Measurements from ENCODE around the gene KCNIP1. TPM values are rescaled to one million over a fixed set of nuclear protein-coding genes. Genes with fewer than 3 reads are reported as not detected.

The KCNIP1 gene
- total and polyA plus RNA-seq, 2 of the 13 experiments (the other 11 are each of a cell fraction or from before 2014, with no cell fraction given), result not detected

DNA sequence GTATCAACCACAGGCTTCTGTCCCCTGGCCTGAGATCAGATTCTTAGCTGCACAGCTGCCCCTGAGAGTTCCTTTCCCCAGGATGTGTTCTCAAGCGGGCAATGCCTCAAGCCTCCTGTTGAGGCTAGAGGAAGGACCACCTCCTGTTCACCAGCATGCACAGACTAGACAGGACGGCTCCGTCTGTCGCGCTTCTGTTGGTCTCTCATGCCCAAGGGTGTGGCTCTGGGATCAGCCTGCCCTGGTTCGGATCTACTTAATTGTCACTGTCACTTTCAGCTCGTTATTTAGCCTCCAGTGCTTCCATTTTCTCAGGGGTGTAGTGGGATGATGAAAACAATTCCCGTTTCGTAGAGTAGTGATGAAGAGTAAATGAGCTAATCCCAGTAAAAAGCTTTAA lies 103.1 kb downstream of the KCNIP1 start:
- Histone ChIP-seq H3K27ac (ENCODE audit: extremely low read length, insufficient read depth, low read length) (no peak overlapping the region), H3K4me2 (ENCODE audit: low read depth, low read length) (no peak overlapping the region), H3K9ac (ENCODE audit: insufficient read depth, low read depth, low read length) (no peak overlapping the region), H3K79me2 (ENCODE audit: insufficient read depth, low read length) (no peaks in the 10 kb centered on the region), H2AFZ (ENCODE audit: low read length) (no peak overlapping the region), H3K9me3 (ENCODE audit: low read length) (no peaks in the 10 kb centered on the region), H3K36me3 (replicated peaks in 1 of 2; ENCODE audit: control insufficient read depth in 1 of 2, insufficient read depth in 2 of 2, low read length in 2 of 2) (no peaks in the 10 kb centered on the region), H4K20me1 (ENCODE audit: insufficient read depth, low read length) (no peaks in the 10 kb centered on the region), H3K4me1 (ENCODE audit: insufficient read depth, low read length) (no peaks in the 10 kb centered on the region), H3K27me3 (ENCODE audit: control insufficient read depth in 1 of 2, insufficient read depth in 2 of 2, low read length in 2 of 2) (peaks cover 3 to 28% of the 10 kb centered on the region in 2 experiments; a peak in 2 of 5 replicates), H3K4me3 (replicated peaks in 1 of 3; ENCODE audit: insufficient read depth in 1 of 3, low read depth in 2 of 3, low read length in 3 of 3) (no peak overlapping the region)
- 37% methylated on average over 8 of the region's 9 CpGs for WGBS (ENCODE audit: low lambda C conversion rate)
- DNase-seq (ENCODE audit: low spot score), result no peak
- in situ Hi-C loops (cut with HindIII; ENCODE audit: extremely low pct_ligation_motif_present, low pct_unique_long_range_greater_than_20kb), result no loop called here
- intact Hi-C loops (cut with micrococcal nuclease; ENCODE audit: unreplicated experiment), result no loop called here
- ChIA-PET CTCF (ENCODE audit: low intra/inter-chr PET ratio, low total read pairs) (no interaction called here), POLR2A (no interaction called here)
- no peak for FAIRE-seq
- ATAC-seq, result no peak
- BruUV-seq (replicated peaks), result no TSS peak
- no peak for TF ChIP-seq ZNF724P (CRISPR knock-in tag; IDR thresholded peaks at IDR 0.05; ENCODE audit: borderline replicate concordance)
- no peak for TF ChIP-seq ZNF501 (CRISPR knock-in tag; IDR thresholded peaks at IDR 0.05)
- no peak for TF ChIP-seq NAIF1 (CRISPR knock-in tag; IDR thresholded peaks at IDR 0.05; ENCODE audit: borderline replicate concordance)
- TF ChIP-seq ZNF446 (CRISPR knock-in tag; IDR thresholded peaks at IDR 0.05), result no peak
- TF ChIP-seq, protein P1, sequence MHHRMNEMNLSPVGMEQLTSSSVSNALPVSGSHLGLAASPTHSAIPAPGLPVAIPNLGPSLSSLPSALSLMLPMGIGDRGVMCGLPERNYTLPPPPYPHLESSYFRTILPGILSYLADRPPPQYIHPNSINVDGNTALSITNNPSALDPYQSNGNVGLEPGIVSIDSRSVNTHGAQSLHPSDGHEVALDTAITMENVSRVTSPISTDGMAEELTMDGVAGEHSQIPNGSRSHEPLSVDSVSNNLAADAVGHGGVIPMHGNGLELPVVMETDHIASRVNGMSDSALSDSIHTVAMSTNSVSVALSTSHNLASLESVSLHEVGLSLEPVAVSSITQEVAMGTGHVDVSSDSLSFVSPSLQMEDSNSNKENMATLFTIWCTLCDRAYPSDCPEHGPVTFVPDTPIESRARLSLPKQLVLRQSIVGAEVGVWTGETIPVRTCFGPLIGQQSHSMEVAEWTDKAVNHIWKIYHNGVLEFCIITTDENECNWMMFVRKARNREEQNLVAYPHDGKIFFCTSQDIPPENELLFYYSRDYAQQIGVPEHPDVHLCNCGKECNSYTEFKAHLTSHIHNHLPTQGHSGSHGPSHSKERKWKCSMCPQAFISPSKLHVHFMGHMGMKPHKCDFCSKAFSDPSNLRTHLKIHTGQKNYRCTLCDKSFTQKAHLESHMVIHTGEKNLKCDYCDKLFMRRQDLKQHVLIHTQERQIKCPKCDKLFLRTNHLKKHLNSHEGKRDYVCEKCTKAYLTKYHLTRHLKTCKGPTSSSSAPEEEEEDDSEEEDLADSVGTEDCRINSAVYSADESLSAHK (CRISPR knock-in tag; IDR thresholded peaks at IDR 0.05; ENCODE audit: borderline replicate concordance), result no peak
- TF ChIP-seq, protein P2, sequence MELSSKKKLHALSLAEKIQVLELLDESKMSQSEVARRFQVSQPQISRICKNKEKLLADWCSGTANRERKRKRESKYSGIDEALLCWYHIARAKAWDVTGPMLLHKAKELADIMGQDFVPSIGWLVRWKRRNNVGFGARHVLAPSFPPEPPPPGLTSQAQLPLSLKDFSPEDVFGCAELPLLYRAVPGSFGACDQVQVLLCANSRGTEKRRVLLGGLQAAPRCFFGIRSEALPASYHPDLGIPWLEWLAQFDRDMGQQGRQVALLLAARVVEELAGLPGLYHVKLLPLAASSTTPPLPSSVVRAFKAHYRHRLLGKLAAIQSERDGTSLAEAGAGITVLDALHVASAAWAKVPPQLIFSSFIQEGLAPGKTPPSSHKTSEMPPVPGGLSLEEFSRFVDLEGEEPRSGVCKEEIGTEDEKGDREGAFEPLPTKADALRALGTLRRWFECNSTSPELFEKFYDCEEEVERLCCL (CRISPR knock-in tag; IDR thresholded peaks at IDR 0.05; ENCODE audit: borderline replicate concordance), result no peak
- TF ChIP-seq PAF1 (CRISPR knock-in tag; IDR thresholded peaks at IDR 0.05), result no peak
- TF ChIP-seq, protein P3, sequence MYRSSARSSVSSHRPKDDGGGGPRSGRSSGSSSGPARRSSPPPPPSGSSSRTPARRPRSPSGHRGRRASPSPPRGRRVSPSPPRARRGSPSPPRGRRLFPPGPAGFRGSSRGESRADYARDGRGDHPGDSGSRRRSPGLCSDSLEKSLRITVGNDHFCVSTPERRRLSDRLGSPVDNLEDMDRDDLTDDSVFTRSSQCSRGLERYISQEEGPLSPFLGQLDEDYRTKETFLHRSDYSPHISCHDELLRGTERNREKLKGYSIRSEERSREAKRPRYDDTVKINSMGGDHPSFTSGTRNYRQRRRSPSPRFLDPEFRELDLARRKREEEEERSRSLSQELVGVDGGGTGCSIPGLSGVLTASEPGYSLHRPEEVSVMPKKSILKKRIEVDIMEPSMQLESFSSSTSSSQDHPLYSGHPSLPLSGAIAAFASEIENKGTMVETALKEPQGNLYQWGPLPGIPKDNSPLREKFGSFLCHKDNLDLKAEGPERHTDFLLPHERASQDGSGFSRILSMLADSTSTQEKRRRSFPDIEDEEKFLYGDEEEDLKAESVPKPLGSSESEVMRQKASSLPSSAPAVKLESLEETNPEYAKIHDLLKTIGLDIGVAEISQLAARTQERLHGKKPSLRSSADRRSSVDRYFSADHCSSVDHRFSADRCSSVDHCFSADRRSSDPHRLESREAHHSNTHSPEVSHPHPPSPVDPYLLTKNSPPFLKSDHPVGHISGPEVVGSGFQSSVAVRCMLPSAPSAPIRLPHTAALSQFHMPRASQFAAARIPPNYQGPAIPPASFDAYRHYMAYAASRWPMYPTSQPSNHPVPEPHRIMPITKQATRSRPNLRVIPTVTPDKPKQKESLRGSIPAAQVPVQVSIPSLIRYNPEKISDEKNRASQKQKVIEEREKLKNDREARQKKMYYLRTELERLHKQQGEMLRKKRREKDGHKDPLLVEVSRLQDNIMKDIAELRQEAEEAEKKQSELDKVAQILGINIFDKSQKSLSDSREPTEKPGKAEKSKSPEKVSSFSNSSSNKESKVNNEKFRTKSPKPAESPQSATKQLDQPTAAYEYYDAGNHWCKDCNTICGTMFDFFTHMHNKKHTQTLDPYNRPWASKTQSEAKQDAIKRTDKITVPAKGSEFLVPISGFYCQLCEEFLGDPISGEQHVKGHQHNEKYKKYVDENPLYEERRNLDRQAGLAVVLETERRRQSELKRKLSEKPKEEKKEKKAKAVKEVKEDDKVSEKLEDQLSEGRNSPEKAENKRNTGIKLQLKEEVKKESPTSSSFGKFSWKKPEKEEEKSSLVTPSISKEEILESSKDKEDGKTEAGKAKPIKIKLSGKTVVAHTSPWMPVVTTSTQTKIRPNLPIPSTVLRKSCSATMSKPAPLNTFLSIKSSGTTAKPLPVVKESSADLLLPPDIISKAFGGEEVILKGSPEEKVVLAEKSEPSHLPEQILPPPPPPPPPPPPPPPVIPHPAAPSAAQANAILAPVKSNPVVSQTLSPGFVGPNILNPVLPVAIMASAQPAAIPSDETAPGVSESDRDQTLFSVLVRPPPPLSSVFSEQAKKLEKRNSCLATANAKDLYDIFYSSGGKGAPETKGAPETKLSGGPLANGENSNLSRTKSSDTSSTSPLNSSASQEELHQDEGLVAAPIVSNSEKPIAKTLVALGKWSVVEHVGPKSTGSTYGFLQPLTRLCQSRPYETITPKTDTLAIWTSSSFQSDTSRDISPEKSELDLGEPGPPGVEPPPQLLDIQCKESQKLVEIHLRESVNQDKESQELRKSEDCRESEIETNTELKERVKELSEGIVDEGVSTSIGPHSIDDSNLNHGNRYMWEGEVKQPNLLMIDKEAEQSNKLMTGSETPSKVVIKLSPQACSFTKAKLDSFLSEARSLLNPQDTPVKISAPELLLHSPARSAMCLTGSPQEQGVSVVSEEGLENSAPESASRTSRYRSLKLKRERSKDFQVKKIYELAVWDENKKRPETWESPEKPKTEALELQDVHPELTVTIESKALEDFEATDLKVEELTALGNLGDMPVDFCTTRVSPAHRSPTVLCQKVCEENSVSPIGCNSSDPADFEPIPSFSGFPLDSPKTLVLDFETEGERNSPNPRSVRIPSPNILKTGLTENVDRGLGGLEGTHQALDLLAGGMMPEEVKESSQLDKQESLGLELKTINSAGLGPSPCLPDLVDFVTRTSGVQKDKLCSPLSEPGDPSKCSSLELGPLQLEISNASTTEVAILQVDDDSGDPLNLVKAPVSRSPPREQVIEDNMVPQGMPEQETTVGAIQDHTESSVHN (CRISPR knock-in tag; IDR thresholded peaks at IDR 0.05), result no peak
- TF ChIP-seq CHCHD3 (CRISPR knock-in tag; IDR thresholded peaks at IDR 0.05), result no peak
- no peak for TF ChIP-seq SMAD3 (CRISPR knock-in tag; IDR thresholded peaks at IDR 0.05)
- TF ChIP-seq TOPORS (CRISPR knock-in tag; IDR thresholded peaks at IDR 0.05), result no peak
- TF ChIP-seq REPIN1 (CRISPR knock-in tag; IDR thresholded peaks at IDR 0.05; ENCODE audit: borderline replicate concordance, low read depth), result no peak
- TF ChIP-seq ZNF317 (CRISPR knock-in tag; IDR thresholded peaks at IDR 0.05), result no peak
- TF ChIP-seq JUND (CRISPR knock-in tag; IDR thresholded peaks at IDR 0.05), result no peak

All from HepG2 (cell line).